ENCODE data around the gene ACADS.

- TF ChIP-seq CTCF (IDR thresholded peaks at IDR 0.05 in 4 of 5, conservative IDR thresholded peaks at IDR 0.05 in 1 of 5) (no peak), POLR2A (IDR thresholded peaks at IDR 0.05) (no peak)
Measured at GRCh38 chr12:120741476-120742421, 16.1 kb downstream of the ACADS start.

Measured in gastrocnemius medialis (tissue), 4 donors.